DMS153 treated with DMSO at 0.1 percent for 48 hours (cell line): ENCODE data around the gene AQP12A.
"Not testable (repeated sequence)": the region's sequence is repeated elsewhere in the genome, so short reads cannot be mapped to it uniquely, and the experiment has no call there.

Experiments
- DNase-seq: peaks from one replicate; lab custom pipeline; 2025; ENCODE audit not compliant: unreplicated experiment; lab: John Stamatoyannopoulos, UW

Gene AQP12A

GRCh38 chr2:240655931-240656886, 35.5 kb upstream of the AQP12A start:
- DNase-seq = no peak

DNA sequence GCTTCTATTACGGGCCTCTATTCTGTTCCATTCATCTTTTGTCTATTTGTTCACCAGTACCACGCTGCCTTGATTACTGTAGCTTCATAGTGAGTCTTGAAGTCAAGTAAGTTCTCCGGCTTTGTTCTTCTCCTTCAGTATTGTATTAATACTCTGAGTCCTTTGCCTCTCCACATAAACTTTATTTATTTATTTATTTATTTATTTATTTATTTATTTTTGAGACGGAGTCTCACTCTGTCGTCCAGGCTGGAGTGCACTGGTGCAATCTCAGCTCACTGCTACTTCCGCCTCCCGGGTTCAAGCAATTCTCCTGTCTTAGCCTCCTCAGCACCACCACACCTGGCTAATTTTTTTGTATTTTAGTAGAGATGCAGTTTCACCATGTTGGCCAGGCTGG, 31.8 kb upstream of the AQP12A start:
- DNase-seq = not testable (repeated sequence)

DNA sequence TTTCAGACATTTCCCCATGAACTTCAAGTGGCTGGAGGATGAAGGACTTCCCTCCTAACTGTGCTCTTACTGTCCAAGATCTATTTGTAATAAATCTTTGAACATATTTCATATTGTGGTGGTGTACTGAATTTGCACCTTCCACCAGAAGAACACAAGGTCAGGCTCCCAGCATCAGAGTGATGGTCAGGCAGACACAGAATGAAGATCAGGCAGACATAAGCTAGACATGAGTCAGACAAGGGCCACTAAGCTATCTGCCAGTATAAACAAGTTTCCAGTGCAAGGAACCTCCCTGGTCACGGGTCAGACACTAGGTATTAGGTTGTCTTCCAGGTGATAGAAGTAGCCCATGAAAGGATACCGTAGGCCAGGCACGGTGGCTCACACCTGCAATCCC, 29.0 kb upstream of the AQP12A start:
- no peak for DNase-seq

- DNase-seq = no peak
Observed at GRCh38 chr2:240663546-240664190, 28.0 kb upstream of the AQP12A start.

DNA sequence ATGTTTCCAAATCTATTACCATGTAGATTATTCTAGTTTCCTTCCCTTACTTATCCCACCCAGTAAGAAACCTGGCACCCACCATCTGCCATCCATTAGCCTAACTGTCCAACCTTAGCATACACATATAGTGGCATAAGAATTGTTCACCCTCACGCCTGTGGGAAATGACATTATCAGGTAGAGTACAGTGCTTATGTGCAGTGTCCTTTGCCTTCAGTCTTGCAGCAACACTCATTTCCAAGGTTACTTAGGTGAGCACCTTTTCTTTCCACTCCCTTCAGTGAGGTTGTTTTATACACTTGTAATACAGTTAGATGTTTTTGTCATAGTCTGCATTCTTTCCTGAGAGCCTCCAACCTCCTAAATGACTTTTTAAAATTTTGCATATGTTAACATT, 27.0 kb upstream of the AQP12A start:
- no peak for DNase-seq

DNA sequence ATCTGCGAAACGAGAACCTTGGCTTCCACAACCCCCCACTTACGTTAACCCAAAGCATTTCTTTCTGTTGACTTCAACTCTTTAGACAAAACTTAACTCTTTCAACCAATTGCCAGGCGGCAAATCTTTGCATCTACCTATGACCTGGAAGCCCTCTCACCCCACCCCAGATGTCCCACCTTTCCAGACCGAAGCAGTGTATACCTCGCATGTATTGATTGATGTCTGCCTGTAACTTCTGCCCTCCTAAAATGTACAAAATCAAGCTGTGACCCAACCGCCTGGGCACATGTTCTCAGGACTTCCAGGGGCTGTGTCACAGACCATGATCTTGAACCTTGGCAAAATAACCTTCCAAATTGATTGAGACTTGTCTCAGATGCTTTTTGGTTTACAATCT, 21.3 kb upstream of the AQP12A start:
- DNase-seq = no peak

DNA sequence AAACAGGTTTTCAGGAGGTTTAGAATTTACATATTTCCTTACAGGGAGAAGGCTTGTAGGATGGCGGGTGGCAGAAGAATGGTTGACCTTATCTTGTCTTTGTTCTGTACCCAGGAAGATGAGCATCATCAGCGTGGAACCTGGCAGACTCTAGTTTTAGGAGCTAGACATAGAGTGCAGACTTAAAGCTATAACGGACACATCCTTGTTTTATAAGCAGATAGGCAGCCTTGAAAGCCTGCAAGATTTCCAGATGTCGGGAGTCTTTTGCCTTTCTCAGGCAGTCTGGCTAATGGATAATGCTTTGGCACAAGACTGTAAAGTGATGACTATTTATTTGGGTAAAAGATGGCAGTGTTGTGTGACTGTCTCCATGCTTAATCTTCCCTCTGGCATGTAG, 20.7 kb upstream of the AQP12A start:
- DNase-seq = no peak

DNA sequence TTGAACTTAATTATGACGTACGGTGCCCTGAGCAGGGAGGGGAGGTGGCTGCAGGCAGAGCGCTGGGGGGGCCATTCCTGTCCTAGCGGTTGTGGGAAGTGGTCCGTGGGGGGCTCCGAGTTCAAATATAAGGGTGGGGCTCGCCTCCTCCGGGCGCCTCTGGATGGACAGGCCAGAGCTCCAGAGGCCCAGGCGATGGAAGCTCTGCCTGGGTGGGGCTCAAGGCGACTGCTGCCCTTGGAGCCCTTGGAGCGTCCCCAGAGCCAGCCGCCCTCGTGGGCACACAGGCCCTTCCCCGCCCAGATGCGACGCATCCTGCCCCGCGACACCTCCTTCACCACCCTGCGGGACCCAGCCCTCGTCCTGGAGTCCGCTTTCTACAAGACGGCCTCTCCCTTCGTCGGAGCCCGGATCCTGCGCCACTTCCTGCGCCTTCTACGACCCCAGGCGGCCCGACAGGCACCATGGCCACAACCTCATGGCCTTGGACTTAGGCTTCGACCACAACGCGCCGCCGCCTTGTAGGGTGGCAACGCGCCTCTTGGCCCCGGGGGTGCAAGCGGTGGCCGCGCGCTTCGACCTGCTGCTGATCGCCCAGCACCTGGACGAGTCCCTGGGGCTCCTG, 19.5 kb upstream of the AQP12A start:
- DNase-seq = no peak

DNA sequence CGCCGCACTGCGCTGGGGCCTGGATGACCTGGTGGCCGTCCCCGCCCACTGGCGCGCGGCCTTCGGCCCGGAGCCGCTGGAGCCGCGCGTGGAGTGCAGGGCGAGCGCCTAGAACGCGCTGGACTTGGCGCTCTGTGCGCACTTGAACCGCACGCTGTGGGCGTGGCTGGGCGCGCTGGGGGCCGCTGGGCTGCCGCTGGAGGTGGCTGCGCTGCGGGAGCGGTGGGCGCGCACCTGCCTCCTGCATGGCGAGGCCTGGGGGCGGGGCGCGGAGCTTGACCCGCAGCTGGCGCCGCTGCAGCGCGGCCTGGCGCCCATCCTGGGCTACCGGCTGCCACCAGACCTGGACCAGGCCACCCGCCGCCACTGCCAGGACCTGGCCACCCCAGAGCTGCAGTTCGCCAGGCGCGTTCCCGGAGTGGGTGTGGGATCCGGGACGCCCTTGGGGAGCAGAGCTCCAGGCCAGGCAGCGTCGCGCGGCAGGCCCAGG, 18.9 kb upstream of the AQP12A start:
- DNase-seq = no peak

DNA sequence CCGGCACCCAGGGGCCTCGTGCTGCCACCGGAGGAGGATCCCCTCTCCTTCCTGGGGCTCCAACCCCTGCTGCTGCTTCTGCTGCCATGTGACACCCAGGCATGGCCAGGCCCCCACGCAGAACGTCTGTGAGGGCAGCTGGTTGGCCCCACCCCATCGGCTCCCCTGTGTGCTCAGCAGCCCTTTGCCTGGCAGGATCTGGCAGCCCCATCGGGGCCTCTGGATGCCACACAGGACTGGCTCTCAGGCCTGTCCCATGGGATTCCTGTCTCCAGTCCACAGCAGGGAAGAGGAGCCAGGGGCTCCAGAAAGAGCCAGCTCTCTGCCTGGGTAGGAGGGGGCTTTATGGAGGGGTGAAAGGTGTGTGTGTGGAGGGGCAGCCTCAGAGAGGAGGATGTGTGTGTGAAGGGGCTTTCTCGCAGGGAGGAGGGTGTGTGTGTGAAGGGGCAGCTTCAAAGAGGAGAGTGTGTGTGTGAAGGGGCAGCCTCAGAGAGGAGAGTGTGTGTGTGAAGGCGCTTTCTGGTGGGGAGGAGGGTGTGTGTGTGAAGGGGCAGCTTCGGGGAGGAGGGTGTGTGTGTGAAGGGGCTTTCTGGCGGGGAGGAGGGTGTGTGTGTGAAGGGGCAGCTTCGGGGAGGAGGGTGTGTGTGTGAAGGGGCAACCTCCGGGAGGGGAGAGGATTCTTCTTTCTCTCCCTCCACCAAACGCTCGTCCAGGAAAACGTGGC, 17.0 kb upstream of the AQP12A start:
- DNase-seq = not testable (repeated sequence)

GRCh38 chr2:240675345-240675744, 16.3 kb upstream of the AQP12A start:
- DNase-seq = not testable (repeated sequence)

GRCh38 chr2:240678043-240678442, 13.6 kb upstream of the AQP12A start:
- DNase-seq = not testable (repeated sequence)

- DNase-seq = not testable (repeated sequence)
Observed at GRCh38 chr2:240678909-240679308, 12.8 kb upstream of the AQP12A start.

GRCh38 chr2:240680185-240680584, 11.5 kb upstream of the AQP12A start:
- not testable (repeated sequence) for DNase-seq

GRCh38 chr2:240682431-240683224, 9.0 kb upstream of the AQP12A start, which contains the start of gene AQP12B:
Gene AQP12B, minus strand, starts transcription at chr2:240682885. Its CDS starts 48 bp downstream, at chr2:240682837.
- not testable (repeated sequence) for DNase-seq

DNA sequence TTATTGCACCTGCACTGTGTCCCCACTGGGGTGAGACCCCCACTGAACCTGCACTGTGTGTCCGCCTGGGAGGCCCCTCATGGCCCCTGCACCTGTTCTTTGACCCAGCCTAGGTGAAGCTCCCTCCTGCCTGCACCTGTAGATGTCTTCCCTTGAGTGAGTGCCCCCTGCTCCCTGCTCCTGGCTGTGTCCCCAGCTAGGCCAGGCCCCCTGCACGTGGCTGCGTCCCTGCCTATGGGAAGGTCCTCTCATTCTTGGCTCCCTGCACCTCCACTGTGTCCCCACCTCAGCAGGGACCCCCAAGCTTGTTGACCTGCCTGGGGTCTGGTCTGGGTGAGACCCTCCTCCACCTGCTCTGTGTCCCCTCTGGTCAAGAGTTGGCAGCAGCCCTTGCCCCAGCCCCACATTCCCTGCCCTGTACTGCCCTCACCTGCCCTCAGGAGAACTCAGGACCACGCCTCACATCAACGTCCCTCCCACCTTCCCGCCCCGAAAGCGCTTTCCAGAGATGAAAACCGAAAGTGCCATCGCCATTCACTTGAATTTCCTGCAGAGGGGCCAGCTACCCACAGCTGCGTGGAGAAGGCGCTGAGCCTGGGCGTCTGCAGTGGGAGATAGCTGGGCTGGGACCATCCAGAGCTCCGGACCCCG, 8.2 kb upstream of the AQP12A start:
- not testable (repeated sequence) for DNase-seq

- not testable (repeated sequence) for DNase-seq
Observed at GRCh38 chr2:240683980-240684728, 7.5 kb upstream of the AQP12A start.

GRCh38 chr2:240685771-240686371, 5.8 kb upstream of the AQP12A start:
- DNase-seq = no peak
